Activated effector memory CD4-positive, alpha-beta T cell treated with Interleukin-2 at 50 U/mL for 16 hours (primary cell): ENCODE measurements around the gene PLSCR5.

Experiments used
- DNase-seq: peaks from one replicate; pipeline ENCODE4 v3.0.0-alpha.2; 2020

PLSCR5 gene

DNA sequence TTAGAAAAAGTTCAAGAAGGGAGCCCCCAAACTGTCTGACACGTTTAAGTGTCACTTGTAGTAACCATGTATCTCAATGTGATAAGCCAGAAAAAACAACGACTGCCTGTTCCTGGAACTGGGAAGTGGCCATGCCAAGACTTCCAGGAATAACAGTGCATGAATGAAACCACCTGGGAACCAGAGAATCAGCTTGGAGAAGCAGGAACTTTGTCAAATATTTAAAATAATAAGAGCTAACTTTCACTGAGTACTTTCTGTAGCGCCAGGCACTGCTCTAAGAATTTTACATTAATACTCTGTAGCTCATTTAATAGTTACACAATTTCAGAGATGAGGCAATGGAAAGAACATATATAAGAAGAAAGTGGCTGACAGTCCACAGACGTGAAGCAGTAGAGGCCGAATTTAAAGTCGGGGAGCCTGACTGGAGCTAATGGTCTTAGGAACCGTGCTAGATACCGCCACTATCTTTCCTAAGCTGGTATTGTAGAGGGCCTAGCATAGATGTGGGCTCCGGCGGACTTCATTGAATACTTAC, 61.6 kb downstream of the PLSCR5 start:
- no peak for DNase-seq

DNA sequence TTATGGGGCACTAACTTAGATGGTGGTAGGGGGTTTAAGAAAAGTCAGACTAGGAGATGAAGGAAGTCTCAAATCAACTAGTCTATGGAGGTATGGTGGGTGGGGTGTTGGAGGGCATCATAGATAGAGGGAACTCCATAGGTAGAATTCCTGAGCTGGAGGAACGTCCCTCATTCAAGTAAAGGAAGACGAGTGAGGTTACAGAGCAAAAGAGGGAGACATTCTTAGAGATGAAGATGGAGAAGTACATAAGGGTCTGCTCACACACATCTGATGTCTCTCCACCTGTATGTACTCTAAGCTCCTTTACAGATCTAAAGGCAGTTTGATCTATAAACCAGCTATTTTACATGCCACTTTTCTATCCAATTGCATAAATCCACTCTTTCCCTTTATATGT, 62.2 kb downstream of the PLSCR5 start:
- DNase-seq, result no peak

DNA sequence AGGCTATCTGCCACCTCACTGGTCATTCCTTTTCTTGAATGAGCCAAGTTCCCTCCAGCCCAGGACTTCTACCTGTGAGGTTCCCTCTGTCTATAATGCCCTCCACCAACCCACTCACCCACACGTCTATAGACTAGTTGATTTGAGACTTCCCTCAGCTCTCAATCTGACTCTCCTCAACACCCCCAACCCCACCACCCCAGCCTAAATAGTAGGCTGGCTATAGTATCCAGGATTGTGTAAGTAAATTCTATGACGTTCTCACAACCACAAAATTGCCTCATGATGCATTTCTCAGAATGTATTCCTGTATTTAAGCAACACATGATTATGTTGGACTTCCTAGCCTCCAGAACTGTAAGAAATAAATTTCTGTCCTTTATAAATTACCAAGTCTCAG, 63.0 kb downstream of the PLSCR5 start:
- DNase-seq, result no peak

DNA sequence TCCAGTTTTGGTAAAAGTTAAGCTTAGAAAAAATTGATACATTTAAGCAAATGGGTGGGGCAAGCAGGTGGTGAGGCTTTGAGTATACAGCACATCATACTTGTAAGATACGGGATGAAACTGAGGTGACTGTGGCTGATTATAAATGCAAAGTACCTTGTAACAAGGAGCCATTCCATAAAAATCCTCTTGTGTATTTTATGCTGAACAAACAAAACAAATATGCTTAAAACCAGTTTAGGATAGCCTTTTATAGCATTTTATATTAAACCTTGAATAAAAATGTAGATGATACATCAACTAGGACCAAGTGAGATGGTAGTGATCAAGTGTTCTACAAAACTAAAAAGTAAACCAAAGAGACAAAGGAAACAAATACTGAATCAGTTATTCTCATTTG, 64.2 kb downstream of the PLSCR5 start:
- no peak for DNase-seq

DNA sequence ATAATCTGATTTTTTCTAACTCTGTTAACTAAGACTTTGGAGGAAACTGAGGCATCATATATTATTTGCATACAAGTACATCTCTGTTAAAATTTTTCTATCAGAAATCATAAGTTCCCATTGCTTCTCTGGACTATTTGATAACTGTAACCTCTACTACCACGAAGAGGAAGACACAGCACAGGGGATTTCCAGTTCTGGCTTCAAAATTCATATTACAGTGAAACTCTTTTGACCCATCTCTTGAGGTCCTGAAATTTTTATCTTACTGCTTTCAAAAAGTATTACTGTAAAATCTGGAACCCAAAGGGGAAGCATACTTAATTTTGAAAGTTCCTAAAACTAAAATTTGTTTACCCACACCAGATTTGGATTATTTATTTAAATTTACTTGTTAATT, 64.9 kb downstream of the PLSCR5 start:
- no peak for DNase-seq

DNA sequence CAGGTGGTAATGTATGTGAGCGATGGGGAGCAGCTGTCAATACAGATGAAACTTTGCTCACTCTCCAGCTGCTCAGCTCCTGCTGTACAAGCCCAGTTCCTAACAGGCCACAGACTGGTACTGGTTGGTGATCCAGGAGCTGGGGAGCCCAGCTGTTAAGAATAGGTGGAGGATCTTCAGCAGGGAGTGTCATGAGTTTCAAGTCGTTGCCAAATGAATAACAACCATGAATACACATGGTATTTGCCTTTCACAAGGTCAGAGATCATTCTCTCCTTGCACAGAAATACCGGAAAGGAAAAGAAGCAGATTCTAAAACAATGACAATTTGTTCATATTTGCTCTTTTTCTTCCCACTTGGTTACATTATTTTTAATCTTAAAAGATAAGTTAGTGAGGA, 65.8 kb downstream of the PLSCR5 start:
- DNase-seq, result no peak

DNA sequence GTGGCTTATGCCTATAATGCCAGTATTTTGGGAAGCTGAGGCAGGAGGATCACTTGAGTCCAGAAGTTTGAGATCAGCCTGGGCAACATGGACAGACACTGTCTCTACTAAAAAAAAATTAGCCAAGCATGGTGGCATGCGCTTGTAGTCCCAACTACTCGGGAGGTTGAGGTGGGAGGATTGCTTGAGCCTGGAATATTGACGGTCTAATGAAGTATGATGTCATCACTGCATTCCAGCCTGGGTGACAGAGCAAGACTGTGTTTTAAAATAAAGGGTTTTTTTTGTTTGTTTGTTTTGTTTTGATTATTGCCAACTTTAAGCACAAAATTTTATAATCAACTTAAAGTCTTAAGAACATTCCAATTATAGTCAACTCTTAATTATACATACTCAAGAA, 67.5 kb downstream of the PLSCR5 start:
- DNase-seq, result no peak

DNA sequence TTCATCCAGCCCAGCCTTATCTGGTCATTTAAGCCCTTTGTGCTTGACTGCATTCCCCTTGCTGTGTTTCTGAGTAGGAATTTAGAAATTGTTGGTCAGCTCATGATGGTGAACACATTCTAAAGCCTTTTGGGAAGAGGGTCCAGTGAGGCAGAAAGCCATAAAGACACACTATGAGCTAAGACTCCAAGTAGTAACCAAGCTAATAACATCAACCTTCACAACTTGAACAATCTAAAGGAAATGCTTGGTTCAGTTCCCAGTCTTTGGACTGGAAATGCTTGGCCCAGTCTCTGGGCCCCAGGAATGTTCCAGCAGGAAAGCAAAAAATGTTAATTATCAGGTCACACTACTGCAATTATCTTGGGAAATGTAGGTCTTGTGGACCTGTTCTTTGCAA, 68.5 kb downstream of the PLSCR5 start:
- DNase-seq, result no peak
